ENCODE results near the gene CAMK4. TPM values are rescaled to one million over a fixed set of nuclear protein-coding genes. Genes with fewer than 3 reads are reported as not detected.

The CAMK4 gene
- total RNA-seq, 4 donors from 2014 or later: 0.75 to 5.6 (median 4.7) TPM

DNA sequence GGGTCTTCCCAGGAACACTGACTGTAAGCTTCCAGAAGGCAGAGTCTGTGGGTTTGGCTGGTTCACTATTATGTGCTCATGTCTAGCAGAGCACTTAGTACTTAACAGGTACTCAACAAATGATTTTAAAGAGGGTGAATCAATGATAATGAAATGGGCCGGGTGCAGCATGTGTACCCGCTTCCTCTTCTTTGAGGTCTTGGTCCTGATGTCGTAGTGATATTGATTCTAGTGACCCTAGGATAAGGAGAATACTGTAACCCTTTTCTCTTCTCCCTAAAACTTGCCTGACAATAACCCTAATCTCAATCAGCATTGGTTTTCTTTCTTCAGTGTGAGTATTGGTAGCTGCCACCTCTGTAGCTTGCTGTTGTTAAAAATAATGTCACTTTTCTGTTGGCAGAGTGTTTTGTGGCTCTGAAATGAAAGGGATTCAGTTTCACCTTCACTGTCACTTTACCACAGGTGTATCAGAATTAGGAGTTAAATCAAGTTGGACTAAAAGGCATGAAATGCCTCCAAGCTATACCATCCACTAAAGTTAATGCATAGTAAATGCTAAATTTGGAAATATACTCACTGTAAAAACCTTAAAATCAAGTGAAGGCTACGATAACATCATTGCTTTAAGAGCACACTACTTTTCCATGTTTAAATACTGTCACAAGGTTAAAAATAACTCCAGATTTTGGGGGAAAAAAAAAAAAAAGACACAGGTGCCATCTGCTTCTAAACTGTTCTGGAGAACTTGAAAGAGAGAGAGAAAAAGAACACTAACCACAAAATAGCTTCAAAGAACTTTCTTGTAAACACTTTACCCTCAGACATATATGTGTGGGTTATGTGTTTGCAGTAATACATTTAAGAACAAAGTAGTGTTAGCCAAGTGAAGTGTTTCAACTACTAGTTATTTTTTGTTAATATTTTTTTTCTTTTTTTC is 6.0 kb downstream of the CAMK4 start:
- no peak for TF ChIP-seq POLR2AphosphoS5 (IDR thresholded peaks at IDR 0.05)
- TF ChIP-seq EP300 (IDR thresholded peaks at IDR 0.05; ENCODE audit: low read depth): no peak
- TF ChIP-seq, protein P1, sequence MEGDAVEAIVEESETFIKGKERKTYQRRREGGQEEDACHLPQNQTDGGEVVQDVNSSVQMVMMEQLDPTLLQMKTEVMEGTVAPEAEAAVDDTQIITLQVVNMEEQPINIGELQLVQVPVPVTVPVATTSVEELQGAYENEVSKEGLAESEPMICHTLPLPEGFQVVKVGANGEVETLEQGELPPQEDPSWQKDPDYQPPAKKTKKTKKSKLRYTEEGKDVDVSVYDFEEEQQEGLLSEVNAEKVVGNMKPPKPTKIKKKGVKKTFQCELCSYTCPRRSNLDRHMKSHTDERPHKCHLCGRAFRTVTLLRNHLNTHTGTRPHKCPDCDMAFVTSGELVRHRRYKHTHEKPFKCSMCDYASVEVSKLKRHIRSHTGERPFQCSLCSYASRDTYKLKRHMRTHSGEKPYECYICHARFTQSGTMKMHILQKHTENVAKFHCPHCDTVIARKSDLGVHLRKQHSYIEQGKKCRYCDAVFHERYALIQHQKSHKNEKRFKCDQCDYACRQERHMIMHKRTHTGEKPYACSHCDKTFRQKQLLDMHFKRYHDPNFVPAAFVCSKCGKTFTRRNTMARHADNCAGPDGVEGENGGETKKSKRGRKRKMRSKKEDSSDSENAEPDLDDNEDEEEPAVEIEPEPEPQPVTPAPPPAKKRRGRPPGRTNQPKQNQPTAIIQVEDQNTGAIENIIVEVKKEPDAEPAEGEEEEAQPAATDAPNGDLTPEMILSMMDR (IDR thresholded peaks at IDR 0.05): no peak
- no peak for TF ChIP-seq POLR2A (IDR thresholded peaks at IDR 0.05)
- in situ Hi-C loops (cut with MboI; ENCODE audit: low pct_ligation_motif_present in 1 of 4, low pct_unique_long_range_greater_than_20kb in 1 of 4, low sequenced_read_pairs in 3 of 4) (no loop called here), intact Hi-C loops (cut with DNase I; ENCODE audit: low total_unique reads) (no loop called here)
- no peaks in the 10 kb centered on the region for H3K36me3 ChIP-seq
- peaks cover 16% of the 10 kb centered on the region for H3K27me3 ChIP-seq
- H3K4me3 ChIP-seq: no peak overlapping the region
- H3K4me1 ChIP-seq: no peaks in the 10 kb centered on the region
- peak overlapping the region; percentile 5 to 38 (median 12) for H3K27ac ChIP-seq
- no peaks in the 10 kb centered on the region for H3K9me3 ChIP-seq
- no peak for DNase-seq
- 75 to 95% methylated on average over 3 to 4 of the region's 4 CpGs for WGBS, 2 donors (ENCODE audit: low coverage in 1 of 2)

GRCh38 chr5:111231119-111231518 is 6.9 kb downstream of the CAMK4 start:
- TF ChIP-seq EP300 (IDR thresholded peaks at IDR 0.05; ENCODE audit: low read depth) (no peak), POLR2A (IDR thresholded peaks at IDR 0.05) (no peak), POLR2AphosphoS5 (IDR thresholded peaks at IDR 0.05) (no peak)
- TF ChIP-seq, protein P1 (IDR thresholded peaks at IDR 0.05): no peak
- Histone ChIP-seq H3K4me3 (no peak overlapping the region), H3K27me3 (peaks cover 8% of the 10 kb centered on the region), H3K4me1 (no peaks in the 10 kb centered on the region), H3K27ac (peak overlapping the region in 2 of 4 donors; percentile 9 to 34), H3K9me3 (no peaks in the 10 kb centered on the region), H3K36me3 (no peaks in the 10 kb centered on the region)
- in situ Hi-C loops (cut with MboI; ENCODE audit: low pct_ligation_motif_present in 1 of 4, low pct_unique_long_range_greater_than_20kb in 1 of 4, low sequenced_read_pairs in 3 of 4): no loop called here
- no peak for DNase-seq
- WGBS, 2 donors (ENCODE audit: low coverage in 1 of 2): 86 to 97% methylated on average over 1 of the region's 1 CpG
- intact Hi-C loops (cut with DNase I; ENCODE audit: low total_unique reads): no loop called here

GRCh38 chr5:111232311-111233051 is 8.3 kb downstream of the CAMK4 start:
- Histone ChIP-seq H3K27ac (no peak overlapping the region), H3K27me3 (peaks cover 2% of the 10 kb centered on the region), H3K4me3 (no peak overlapping the region), H3K36me3 (no peaks in the 10 kb centered on the region), H3K4me1 (no peaks in the 10 kb centered on the region), H3K9me3 (no peaks in the 10 kb centered on the region)
- in situ Hi-C loops (cut with MboI; ENCODE audit: low pct_ligation_motif_present in 1 of 4, low pct_unique_long_range_greater_than_20kb in 1 of 4, low sequenced_read_pairs in 3 of 4): no loop called here
- intact Hi-C loops (cut with DNase I; ENCODE audit: low total_unique reads): no loop called here
- 49 to 60% methylated on average over 1 of the region's 1 CpG for WGBS, 2 donors (ENCODE audit: low coverage in 1 of 2)
- TF ChIP-seq EP300 (IDR thresholded peaks at IDR 0.05; ENCODE audit: low read depth): no peak
- no peak for TF ChIP-seq POLR2A (IDR thresholded peaks at IDR 0.05)
- TF ChIP-seq, protein P1 (IDR thresholded peaks at IDR 0.05): no peak
- TF ChIP-seq POLR2AphosphoS5 (IDR thresholded peaks at IDR 0.05): no peak
- DNase-seq: no peak

GRCh38 chr5:111233052-111233374 is 8.8 kb downstream of the CAMK4 start:
- TF ChIP-seq EP300 (IDR thresholded peaks at IDR 0.05; ENCODE audit: low read depth) (no peak), POLR2AphosphoS5 (IDR thresholded peaks at IDR 0.05) (no peak), POLR2A (IDR thresholded peaks at IDR 0.05) (no peak)
- TF ChIP-seq, protein P1 (IDR thresholded peaks at IDR 0.05): no peak
- intact Hi-C loops (cut with DNase I; ENCODE audit: low total_unique reads) (no loop called here), in situ Hi-C loops (cut with MboI; ENCODE audit: low pct_ligation_motif_present in 1 of 4, low pct_unique_long_range_greater_than_20kb in 1 of 4, low sequenced_read_pairs in 3 of 4) (no loop called here)
- H3K27ac ChIP-seq: no peak overlapping the region
- no peaks in the 10 kb centered on the region for H3K36me3 ChIP-seq
- no peaks in the 10 kb centered on the region for H3K9me3 ChIP-seq
- 42 to 49% methylated on average over 2 of the region's 2 CpGs for WGBS, 2 donors (ENCODE audit: low coverage in 1 of 2)
- H3K4me3 ChIP-seq: no peak overlapping the region
- no peak for DNase-seq
- H3K4me1 ChIP-seq: no peaks in the 10 kb centered on the region
- H3K27me3 ChIP-seq: no peaks in the 10 kb centered on the region

Data from transverse colon (tissue), 4 donors.